ENCODE results near the gene DNAH2. TPM values are rescaled to one million over a fixed set of nuclear protein-coding genes. Genes with fewer than 3 reads are reported as not detected.

DNAH2 gene
- total and polyA plus RNA-seq, 2 of the 13 experiments (the other 11 are each of a cell fraction or from before 2014, with no cell fraction given): not detected

- TF ChIP-seq TFE3 (CRISPR knock-in tag; IDR thresholded peaks at IDR 0.05) (peak; percentile 75), ZNF790 (CRISPR knock-in tag; IDR thresholded peaks at IDR 0.05; ENCODE audit: borderline replicate concordance) (peak; percentile 52; the same call in 1 of the 2 replicates), ZFAT (CRISPR knock-in tag; conservative IDR thresholded peaks at IDR 0.05) (no peak), HNRNPK (IDR thresholded peaks at IDR 0.05; ENCODE audit: low read depth, low read length, poor library complexity, severe bottlenecking) (peak; percentile 44), IKZF5 (CRISPR knock-in tag; IDR thresholded peaks at IDR 0.05) (no peak), CEBPB (IDR thresholded peaks at IDR 0.05; ENCODE audit: borderline replicate concordance, low read depth, low read length) (0 out of 2 replicates have a peak, but pooled peaks have one; percentile 4), TBX2 (CRISPR knock-in tag; IDR thresholded peaks at IDR 0.05; ENCODE audit: borderline replicate concordance) (0 out of 2 replicates have a peak, but pooled peaks have one; percentile 41), RELA (CRISPR knock-in tag; IDR thresholded peaks at IDR 0.05) (no peak), HOXA9 (CRISPR knock-in tag; IDR thresholded peaks at IDR 0.05; ENCODE audit: borderline replicate concordance) (no peak), ZNF746 (CRISPR knock-in tag; IDR thresholded peaks at IDR 0.05) (no peak), ZMYM3 (CRISPR knock-in tag; IDR thresholded peaks at IDR 0.05) (no peak), SMAD1 (CRISPR knock-in tag; IDR thresholded peaks at IDR 0.05; ENCODE audit: borderline replicate concordance, low read depth) (peak; percentile 41; the same call in 1 of the 2 replicates), ZNF44 (CRISPR knock-in tag; IDR thresholded peaks at IDR 0.05) (no peak), ZNF75D (CRISPR knock-in tag; IDR thresholded peaks at IDR 0.05; ENCODE audit: borderline replicate concordance) (no peak), ZFP82 (CRISPR knock-in tag; IDR thresholded peaks at IDR 0.05; ENCODE audit: borderline replicate concordance) (no peak), MYC (CRISPR knock-in tag; IDR thresholded peaks at IDR 0.05; ENCODE audit: borderline replicate concordance) (peak; percentile 85), ZSCAN29 (CRISPR knock-in tag; conservative IDR thresholded peaks at IDR 0.05) (0 out of 2 replicates have a peak, but pooled peaks have one; percentile 45), REPIN1 (CRISPR knock-in tag; IDR thresholded peaks at IDR 0.05; ENCODE audit: borderline replicate concordance, low read depth) (peak; percentile 58), HOXA7 (CRISPR knock-in tag; IDR thresholded peaks at IDR 0.05) (no peak), GFI1 (CRISPR knock-in tag; IDR thresholded peaks at IDR 0.05; ENCODE audit: borderline replicate concordance) (peak; percentile 39; the same call in 1 of the 2 replicates), SOX13 (IDR thresholded peaks at IDR 0.05) (no peak), SOX13 (CRISPR knock-in tag; conservative IDR thresholded peaks at IDR 0.05 in 1 of 2, IDR thresholded peaks at IDR 0.05 in 1 of 2) (peak in 1 of 2 experiments; percentile 41; a peak in 1 of 4 replicates), ZNF281 (CRISPR knock-in tag; IDR thresholded peaks at IDR 0.05; ENCODE audit: borderline replicate concordance) (peak; percentile 74; the same call in 1 of the 2 replicates)
These were observed 117.6 kb downstream of the DNAH2 start (continued) for GRCh38 chr17:7834957-7835813.
